NB4 (cell line): ENCODE data around the gene ANKS1A.

Experiments used
- DNase-seq: peaks from one replicate; pipeline ENCODE4 v3.0.0; 2010; ENCODE audit warnings: low read depth
- H3K4me3 ChIP-seq: one replicate; pipeline ENCODE4 v1.5.1; 2011; ENCODE audit warnings: mild to moderate bottlenecking, low read depth, low read length, moderate library complexity
- CTCF ChIP-seq: IDR thresholded peaks from one replicate; pipeline ENCODE4 v1.5.1; 2012; ENCODE audit warnings: low read depth, low read length
- MAX ChIP-seq: IDR thresholded peaks from 2 replicates; pipeline ENCODE4 v1.6.1; 2011; ENCODE audit warnings: low read depth, low read length
- MYC ChIP-seq: IDR thresholded peaks from 2 replicates; pipeline ENCODE4 v1.6.1; 2011; ENCODE audit warnings: low read depth, low read length
- POLR2A ChIP-seq: IDR thresholded peaks from 2 replicates; pipeline ENCODE4 v1.6.1; 2011; ENCODE audit warnings: mild to moderate bottlenecking; ENCODE audit not compliant: insufficient read length; ENCODE audit errors: extremely low read depth

ANKS1A gene

GRCh38 chr6:34970957-34971356 is 81.9 kb downstream of the ANKS1A start:
- TF ChIP-seq CTCF (no peak), MYC (no peak), POLR2A (no peak), MAX (no peak)
- DNase-seq = no peak
- no peak overlapping the region for H3K4me3 ChIP-seq

GRCh38 chr6:34973547-34974248 is 84.6 kb downstream of the ANKS1A start:
- H3K4me3 ChIP-seq = no peak overlapping the region
- peak; percentile 29 for DNase-seq
- TF ChIP-seq MYC (no peak), CTCF (peak; percentile 28)

- no peak for TF ChIP-seq MAX
- no peak for TF ChIP-seq MYC
- no peak for TF ChIP-seq CTCF
- no peak for TF ChIP-seq POLR2A
- no peak for DNase-seq
- no peak overlapping the region for H3K4me3 ChIP-seq
Observed at GRCh38 chr6:34974249-34974642, 85.2 kb downstream of the ANKS1A start.

GRCh38 chr6:34976239-34976638 is 87.2 kb downstream of the ANKS1A start:
- DNase-seq = no peak
- no peak for TF ChIP-seq MAX
- no peak for TF ChIP-seq POLR2A
- no peak for TF ChIP-seq MYC
- no peak for TF ChIP-seq CTCF
- no peak overlapping the region for H3K4me3 ChIP-seq

GRCh38 chr6:34979218-34979617 is 90.2 kb downstream of the ANKS1A start:
- no peak for TF ChIP-seq CTCF
- no peak for TF ChIP-seq MYC
- no peak for TF ChIP-seq MAX
- TF ChIP-seq POLR2A = no peak
- H3K4me3 ChIP-seq = no peak overlapping the region
- DNase-seq = no peak

GRCh38 chr6:34979994-34980393 is 90.9 kb downstream of the ANKS1A start:
- DNase-seq = no peak
- no peak overlapping the region for H3K4me3 ChIP-seq
- no peak for TF ChIP-seq CTCF
- no peak for TF ChIP-seq MAX
- no peak for TF ChIP-seq MYC
- TF ChIP-seq POLR2A = no peak
